HepG2 (cell line): Measurements from ENCODE around the gene XAF1. TPM values are rescaled to one million over a fixed set of nuclear protein-coding genes. Genes with fewer than 3 reads are reported as not detected.

Experiments used
- AGO1 ChIP-seq: fragments of 200-400 bp; formaldehyde crosslinking; IDR thresholded peaks from 2 replicates; pipeline ENCODE4 v1.6.1; 2017; ENCODE audit warnings: mild to moderate bottlenecking, low read depth, low read length, moderate library complexity; ENCODE audit not compliant: poor library complexity, severe bottlenecking
- ELF1 ChIP-seq: sonication (generic); formaldehyde crosslinking; IDR thresholded peaks from 2 replicates; pipeline ENCODE4 v1.4.0; 2020; ENCODE audit warnings: missing genetic modification reagents
- ERF ChIP-seq: IDR thresholded peaks from 2 replicates; pipeline ENCODE4 v1.6.1; 2018; ENCODE audit warnings: missing biosample characterization, missing genetic modification reagents
- ETV5 ChIP-seq: IDR thresholded peaks from 2 replicates; pipeline ENCODE4 v1.6.1; 2018; ENCODE audit warnings: missing biosample characterization, missing genetic modification reagents, inconsistent platforms, borderline replicate concordance
- KDM5B ChIP-seq: sonication (generic); formaldehyde crosslinking; IDR thresholded peaks from 2 replicates; pipeline ENCODE4 v1.4.0; 2020; ENCODE audit warnings: missing genetic modification reagents, mild to moderate bottlenecking, borderline replicate concordance
- MXD3 ChIP-seq: IDR thresholded peaks from 2 replicates; pipeline ENCODE4 v1.6.1; 2016; ENCODE audit warnings: mild to moderate bottlenecking, missing biosample characterization, missing genetic modification reagents
- NBN ChIP-seq: fragments of 450-650 bp; conservative IDR thresholded peaks from 2 replicates; pipeline ENCODE4 v1.6.1; 2017
- PHF5A ChIP-seq: IDR thresholded peaks from one replicate; pipeline ENCODE4 v1.6.1; 2018; ENCODE audit warnings: low read depth, missing genetic modification reagents; ENCODE audit not compliant: unreplicated experiment
- SP1 ChIP-seq, 2 experiments: fragments of 450-650 bp in 1 of 2; sonication (generic) in 1 of 2; formaldehyde crosslinking in 1 of 2; IDR thresholded peaks; 2 replicates each; pipeline versions ENCODE4 v1.4.0 to v1.6.1; 2016 to 2020; ENCODE audit warnings: missing genetic modification reagents in 1 of 2
- TFDP1 ChIP-seq: IDR thresholded peaks from 2 replicates; pipeline ENCODE4 v1.6.1; 2016; ENCODE audit warnings: missing compliant biosample characterization, missing genetic modification reagents, borderline replicate concordance
- ZNF256 ChIP-seq: sonication (generic); formaldehyde crosslinking; conservative IDR thresholded peaks from 2 replicates; pipeline ENCODE4 v1.4.0; 2020; ENCODE audit warnings: missing genetic modification reagents
- ZNF484 ChIP-seq: sonication (generic); formaldehyde crosslinking; IDR thresholded peaks from 2 replicates; pipeline ENCODE4 v1.5.1; 2020; ENCODE audit warnings: mild to moderate bottlenecking, low read depth, missing genetic modification reagents, borderline replicate concordance
- ZNF550 ChIP-seq: sonication (generic); formaldehyde crosslinking; IDR thresholded peaks from 2 replicates; pipeline ENCODE4 v1.4.0; 2020; ENCODE audit warnings: mild to moderate bottlenecking, missing genetic modification reagents, borderline replicate concordance
- ZNF629 ChIP-seq: sonication (generic); formaldehyde crosslinking; conservative IDR thresholded peaks from 2 replicates; pipeline ENCODE4 v1.5.0; 2020; ENCODE audit warnings: missing genetic modification reagents
- ZNF713 ChIP-seq: sonication (generic); formaldehyde crosslinking; IDR thresholded peaks from 2 replicates; pipeline ENCODE4 v1.4.0; 2020; ENCODE audit warnings: mild to moderate bottlenecking, missing genetic modification reagents
- ZNF780A ChIP-seq: sonication (generic); formaldehyde crosslinking; IDR thresholded peaks from 2 replicates; pipeline ENCODE4 v1.8.0; 2022; ENCODE audit warnings: mild to moderate bottlenecking, missing genetic modification reagents, moderate library complexity
- polyA plus RNA-seq, 8 experiments: library from polyadenylated mRNA; depleted of rRNA in 3 of 8; stranded (reverse) in 7 of 8; unstranded in 1 of 8; fragments of >200 nt; fragmentation: Illumina TruSeq in 4 of 8; extraction: Trizol in 4 of 8; gene quantifications; 2 replicates each; pipeline versions ENCODE4 v1.2.1 to v1.2.3, GENCODE V29; 2011 to 2016; ENCODE audit warnings: low read depth in 4 of 8, missing spikeins in 1 of 8, mixed read lengths in 1 of 8; ENCODE audit not compliant: insufficient read depth in 1 of 8
- total RNA-seq, 5 experiments: library from RNA; depleted of rRNA; stranded (reverse); fragments of >200 nt; fragmentation: Illumina TruSeq; extraction: Trizol; gene quantifications; 2 replicates each; pipeline ENCODE4 v1.2.3, GENCODE V29; 2016; ENCODE audit warnings: low read depth in 1 of 5
- TF ChIP-seq, protein P1 (sequence below): sonication (generic); formaldehyde crosslinking; IDR thresholded peaks from 2 replicates; pipeline ENCODE4 v1.5.1; 2020; ENCODE audit warnings: mild to moderate bottlenecking, missing genetic modification reagents, borderline replicate concordance
- TF ChIP-seq, protein P2 (sequence below): sonication (generic); formaldehyde crosslinking; conservative IDR thresholded peaks from 2 replicates; pipeline ENCODE4 v1.4.0; 2020; ENCODE audit warnings: missing genetic modification reagents
- TF ChIP-seq, protein P3 (sequence below): sonication (generic); formaldehyde crosslinking; conservative IDR thresholded peaks from 2 replicates; pipeline ENCODE4 v1.4.0; 2020; ENCODE audit warnings: missing genetic modification reagents

The XAF1 gene
- total and polyA plus RNA-seq, 2 of the 13 experiments (the other 11 are each of a cell fraction or from before 2014, with no cell fraction given), result 1.2 to 2.4 TPM

DNA sequence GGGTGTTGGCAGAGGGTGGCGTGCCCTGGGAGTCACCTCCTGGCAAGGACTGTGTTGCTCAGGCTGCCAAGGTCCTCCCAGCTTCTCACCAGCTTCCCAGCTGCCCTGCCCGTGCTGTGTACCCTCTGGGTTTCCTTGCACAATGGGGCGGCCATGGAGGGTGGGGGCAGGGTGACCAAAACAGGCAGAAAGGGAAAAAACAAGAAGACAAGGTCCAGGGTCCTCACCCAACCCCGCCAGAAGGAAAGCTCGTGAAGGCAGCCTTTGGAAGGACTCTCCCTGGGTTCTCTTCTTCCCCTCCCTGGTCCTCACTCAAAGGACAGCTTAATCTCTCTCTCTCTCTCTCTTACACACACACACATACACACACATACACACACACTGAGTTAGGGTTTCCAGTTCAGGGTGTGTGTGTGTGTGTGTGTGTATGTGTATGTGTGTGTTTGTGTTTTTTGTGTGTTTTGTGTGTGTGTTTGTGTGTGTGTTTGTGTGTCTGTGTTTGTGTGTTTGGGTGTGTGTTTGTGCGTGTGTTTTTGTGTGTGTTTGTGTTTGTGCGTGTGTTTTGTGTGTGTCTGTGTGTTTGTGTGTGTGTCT, 44.7 kb upstream of the XAF1 start (continued):
- TF ChIP-seq ZNF550 (CRISPR knock-in tag) (no peak), PHF5A (peak; percentile 16), NBN (peak; percentile 96; the same call in 1 of the 2 replicates), SP1 (IDR thresholded peaks at IDR 0.05) (no peak), SP1 (CRISPR knock-in tag; IDR thresholded peaks at IDR 0.05) (no peak), ZNF629 (CRISPR knock-in tag) (no peak), ZNF780A (CRISPR knock-in tag) (0 out of 2 replicates have a peak, but pooled peaks have one; percentile 72), ZNF713 (CRISPR knock-in tag) (no peak), ZNF256 (no peak), AGO1 (no peak), TFDP1 (CRISPR knock-in tag) (no peak), ZNF484 (no peak), ELF1 (CRISPR knock-in tag) (peak; percentile 26; the same call in 1 of the 2 replicates), ETV5 (CRISPR knock-in tag) (peak; percentile 31; the same call in 1 of the 2 replicates), ERF (CRISPR knock-in tag) (no peak), KDM5B (no peak), MXD3 (no peak)
- TF ChIP-seq, protein P1, sequence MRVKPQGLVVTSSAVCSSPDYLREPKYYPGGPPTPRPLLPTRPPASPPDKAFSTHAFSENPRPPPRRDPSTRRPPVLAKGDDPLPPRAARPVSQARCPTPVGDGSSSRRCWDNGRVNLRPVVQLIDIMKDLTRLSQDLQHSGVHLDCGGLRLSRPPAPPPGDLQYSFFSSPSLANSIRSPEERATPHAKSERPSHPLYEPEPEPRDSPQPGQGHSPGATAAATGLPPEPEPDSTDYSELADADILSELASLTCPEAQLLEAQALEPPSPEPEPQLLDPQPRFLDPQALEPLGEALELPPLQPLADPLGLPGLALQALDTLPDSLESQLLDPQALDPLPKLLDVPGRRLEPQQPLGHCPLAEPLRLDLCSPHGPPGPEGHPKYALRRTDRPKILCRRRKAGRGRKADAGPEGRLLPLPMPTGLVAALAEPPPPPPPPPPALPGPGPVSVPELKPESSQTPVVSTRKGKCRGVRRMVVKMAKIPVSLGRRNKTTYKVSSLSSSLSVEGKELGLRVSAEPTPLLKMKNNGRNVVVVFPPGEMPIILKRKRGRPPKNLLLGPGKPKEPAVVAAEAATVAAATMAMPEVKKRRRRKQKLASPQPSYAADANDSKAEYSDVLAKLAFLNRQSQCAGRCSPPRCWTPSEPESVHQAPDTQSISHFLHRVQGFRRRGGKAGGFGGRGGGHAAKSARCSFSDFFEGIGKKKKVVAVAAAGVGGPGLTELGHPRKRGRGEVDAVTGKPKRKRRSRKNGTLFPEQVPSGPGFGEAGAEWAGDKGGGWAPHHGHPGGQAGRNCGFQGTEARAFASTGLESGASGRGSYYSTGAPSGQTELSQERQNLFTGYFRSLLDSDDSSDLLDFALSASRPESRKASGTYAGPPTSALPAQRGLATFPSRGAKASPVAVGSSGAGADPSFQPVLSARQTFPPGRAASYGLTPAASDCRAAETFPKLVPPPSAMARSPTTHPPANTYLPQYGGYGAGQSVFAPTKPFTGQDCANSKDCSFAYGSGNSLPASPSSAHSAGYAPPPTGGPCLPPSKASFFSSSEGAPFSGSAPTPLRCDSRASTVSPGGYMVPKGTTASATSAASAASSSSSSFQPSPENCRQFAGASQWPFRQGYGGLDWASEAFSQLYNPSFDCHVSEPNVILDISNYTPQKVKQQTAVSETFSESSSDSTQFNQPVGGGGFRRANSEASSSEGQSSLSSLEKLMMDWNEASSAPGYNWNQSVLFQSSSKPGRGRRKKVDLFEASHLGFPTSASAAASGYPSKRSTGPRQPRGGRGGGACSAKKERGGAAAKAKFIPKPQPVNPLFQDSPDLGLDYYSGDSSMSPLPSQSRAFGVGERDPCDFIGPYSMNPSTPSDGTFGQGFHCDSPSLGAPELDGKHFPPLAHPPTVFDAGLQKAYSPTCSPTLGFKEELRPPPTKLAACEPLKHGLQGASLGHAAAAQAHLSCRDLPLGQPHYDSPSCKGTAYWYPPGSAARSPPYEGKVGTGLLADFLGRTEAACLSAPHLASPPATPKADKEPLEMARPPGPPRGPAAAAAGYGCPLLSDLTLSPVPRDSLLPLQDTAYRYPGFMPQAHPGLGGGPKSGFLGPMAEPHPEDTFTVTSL (CRISPR knock-in tag), result no peak
- TF ChIP-seq, protein P2, sequence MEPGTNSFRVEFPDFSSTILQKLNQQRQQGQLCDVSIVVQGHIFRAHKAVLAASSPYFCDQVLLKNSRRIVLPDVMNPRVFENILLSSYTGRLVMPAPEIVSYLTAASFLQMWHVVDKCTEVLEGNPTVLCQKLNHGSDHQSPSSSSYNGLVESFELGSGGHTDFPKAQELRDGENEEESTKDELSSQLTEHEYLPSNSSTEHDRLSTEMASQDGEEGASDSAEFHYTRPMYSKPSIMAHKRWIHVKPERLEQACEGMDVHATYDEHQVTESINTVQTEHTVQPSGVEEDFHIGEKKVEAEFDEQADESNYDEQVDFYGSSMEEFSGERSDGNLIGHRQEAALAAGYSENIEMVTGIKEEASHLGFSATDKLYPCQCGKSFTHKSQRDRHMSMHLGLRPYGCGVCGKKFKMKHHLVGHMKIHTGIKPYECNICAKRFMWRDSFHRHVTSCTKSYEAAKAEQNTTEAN, result peak; percentile 18; the same call in 1 of the 2 replicates
- TF ChIP-seq, protein P3, sequence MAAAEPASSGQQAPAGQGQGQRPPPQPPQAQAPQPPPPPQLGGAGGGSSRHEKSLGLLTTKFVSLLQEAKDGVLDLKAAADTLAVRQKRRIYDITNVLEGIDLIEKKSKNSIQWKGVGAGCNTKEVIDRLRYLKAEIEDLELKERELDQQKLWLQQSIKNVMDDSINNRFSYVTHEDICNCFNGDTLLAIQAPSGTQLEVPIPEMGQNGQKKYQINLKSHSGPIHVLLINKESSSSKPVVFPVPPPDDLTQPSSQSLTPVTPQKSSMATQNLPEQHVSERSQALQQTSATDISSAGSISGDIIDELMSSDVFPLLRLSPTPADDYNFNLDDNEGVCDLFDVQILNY (CRISPR knock-in tag), result no peak
